DMS53 treated with DMSO at 0.1 percent for 48 hours (cell line): Measurements from ENCODE around the gene GOLGB1.
A peak's percentile ranks its signal among the peaks of the same experiment; 100 is the strongest.
"Not testable (repeated sequence)": the region's sequence is repeated elsewhere in the genome, so short reads cannot be mapped to it uniquely, and the experiment has no call there.

ENCODE experiments used
- DNase-seq: peaks from one replicate; lab custom pipeline; 2025; ENCODE audit not compliant: unreplicated experiment; lab: John Stamatoyannopoulos, UW

The GOLGB1 gene

GRCh38 chr3:121696186-121696585, 53.4 kb downstream of the GOLGB1 start:
- DNase-seq, result no peak

- no peak for DNase-seq
Observed at GRCh38 chr3:121692010-121692699, 57.4 kb downstream of the GOLGB1 start.

GRCh38 chr3:121690777-121691405, 58.6 kb downstream of the GOLGB1 start:
- no peak for DNase-seq

- DNase-seq, result not testable (repeated sequence)
Observed at GRCh38 chr3:121688747-121689146, 60.8 kb downstream of the GOLGB1 start.

- no peak for DNase-seq
Observed at GRCh38 chr3:121681792-121682191, 67.7 kb downstream of the GOLGB1 start.

GRCh38 chr3:121677141-121677540, 72.4 kb downstream of the GOLGB1 start:
- no peak for DNase-seq

- DNase-seq, result no peak
Observed at GRCh38 chr3:121670676-121671075, 78.9 kb downstream of the GOLGB1 start.

- no peak for DNase-seq
Observed at GRCh38 chr3:121667333-121667732, 82.2 kb downstream of the GOLGB1 start.

GRCh38 chr3:121665488-121665887, 84.1 kb downstream of the GOLGB1 start:
- no peak for DNase-seq

GRCh38 chr3:121663171-121663847, 86.2 kb downstream of the GOLGB1 start:
- no peak for DNase-seq

GRCh38 chr3:121662742-121663141, 86.8 kb downstream of the GOLGB1 start:
- DNase-seq, result no peak

- no peak for DNase-seq
Observed at GRCh38 chr3:121661376-121661775, 88.2 kb downstream of the GOLGB1 start.

GRCh38 chr3:121660356-121661171, 89.0 kb downstream of the GOLGB1 start, which contains the start of gene HCLS1:
HCLS1 (minus strand) TSS chr3:121660903; CDS start chr3:121658347, 2,556 bp downstream.
- no peak for DNase-seq

- DNase-seq, result no peak
Observed at GRCh38 chr3:121659586-121659985, 90.0 kb downstream of the GOLGB1 start.

GRCh38 chr3:121658716-121659435, 90.7 kb downstream of the GOLGB1 start:
- DNase-seq, result no peak

- no peak for DNase-seq
Observed at GRCh38 chr3:121654493-121655385, 94.8 kb downstream of the GOLGB1 start.

- peak; percentile 70 for DNase-seq
Observed at GRCh38 chr3:121651684-121652083, 97.9 kb downstream of the GOLGB1 start.

- DNase-seq, result peak; percentile 14
Observed at GRCh38 chr3:121649645-121650044, 99.9 kb downstream of the GOLGB1 start.

- no peak for DNase-seq
Observed at GRCh38 chr3:121648219-121648958, 101.2 kb downstream of the GOLGB1 start.
